Neural progenitor cell (in vitro differentiated cells): ENCODE results near the gene MSANTD4. TPM values are rescaled to one million over a fixed set of nuclear protein-coding genes. Genes with fewer than 3 reads are reported as not detected.

Source experiments
- DNase-seq: peaks from one replicate; pipeline ENCODE4 v3.0.0-alpha.2; 2016; ENCODE audit warnings: low spot score
- H2AFZ ChIP-seq: fragments of 200-600 bp; sonication (generic); replicated peaks from 2 replicates; pipeline ENCODE4 v1.6.1; 2016; ENCODE audit warnings: antibody characterized with exemption
- H3F3A ChIP-seq: fragments of 200-600 bp; sonication (generic); 2 replicates; pipeline ENCODE4 v1.6.1; 2016; ENCODE audit warnings: antibody characterized with exemption, low read depth
- H3K27ac ChIP-seq: fragments of 200-600 bp; sonication (generic); 2 replicates; pipeline ENCODE4 v1.5.1; 2016; ENCODE audit warnings: mild to moderate bottlenecking
- H3K27me3 ChIP-seq: fragments of 200-600 bp; sonication (generic); 2 replicates; pipeline ENCODE4 v1.6.1; 2016; ENCODE audit warnings: mild to moderate bottlenecking, moderate library complexity
- H3K36me3 ChIP-seq: fragments of 200-600 bp; sonication (generic); 2 replicates; pipeline ENCODE4 v1.5.1; 2016
- H3K4me1 ChIP-seq: fragments of 200-600 bp; sonication (generic); 2 replicates; pipeline ENCODE4 v1.6.1; 2016; ENCODE audit warnings: mixed run types
- H3K4me2 ChIP-seq: fragments of 200-600 bp; sonication (generic); 2 replicates; pipeline ENCODE4 v1.6.1; 2016
- H3K4me3 ChIP-seq: fragments of 200-600 bp; sonication (generic); 2 replicates; pipeline ENCODE4 v1.5.1; 2016
- H3K79me2 ChIP-seq: fragments of 200-600 bp; sonication (generic); 2 replicates; pipeline ENCODE4 v1.6.1; 2016; ENCODE audit warnings: low read depth
- H3K9ac ChIP-seq: fragments of 200-600 bp; sonication (generic); 2 replicates; pipeline ENCODE4 v1.6.1; 2016
- H3K9me3 ChIP-seq: fragments of 200-600 bp; sonication (generic); 2 replicates; pipeline ENCODE4 v1.5.1; 2016; ENCODE audit warnings: low read depth
- H4K20me1 ChIP-seq: fragments of 200-600 bp; sonication (generic); 2 replicates; pipeline ENCODE4 v1.6.1; 2016; ENCODE audit warnings: low read depth
- H3K27ac Mint-ChIP-seq: 3 replicates; pipeline ENCODE4 v1.8.0; 2021; ENCODE audit warnings: mixed read lengths
- H3K27me3 Mint-ChIP-seq: 2 replicates; pipeline ENCODE4 v1.8.0; 2022; ENCODE audit warnings: low read depth, mild to moderate bottlenecking, inconsistent platforms, moderate library complexity, mixed read lengths; ENCODE audit not compliant: insufficient read depth
- H3K36me3 Mint-ChIP-seq: 3 replicates; pipeline ENCODE4 v1.8.0; 2021; ENCODE audit warnings: mixed read lengths
- H3K4me1 Mint-ChIP-seq: 3 replicates; pipeline ENCODE4 v1.8.0; 2021; ENCODE audit warnings: mixed read lengths
- H3K4me3 Mint-ChIP-seq: 3 replicates; pipeline ENCODE4 v1.8.0; 2021; ENCODE audit warnings: mild to moderate bottlenecking, moderate library complexity, mixed read lengths
- H3K9me3 Mint-ChIP-seq: 3 replicates; pipeline ENCODE4 v1.8.0; 2020; ENCODE audit warnings: mixed read lengths
- CTCF ChIP-seq: fragments of 200-600 bp; sonication (generic); IDR thresholded peaks from 2 replicates; pipeline ENCODE4 v1.5.1; 2017; ENCODE audit warnings: antibody characterized with exemption, mild to moderate bottlenecking
- EZH2 ChIP-seq: fragments of 200-600 bp; sonication (generic); IDR thresholded peaks from 2 replicates; pipeline ENCODE4 v1.6.1; 2017; ENCODE audit warnings: antibody characterized with exemption, mild to moderate bottlenecking, moderate library complexity
- EZH2phosphoT487 ChIP-seq: fragments of 200-600 bp; sonication (generic); IDR thresholded peaks from 2 replicates; pipeline ENCODE4 v1.6.1; 2017; ENCODE audit warnings: antibody characterized with exemption
- total RNA-seq: library from RNA; depleted of rRNA; stranded (reverse); fragments of >200 nt; gene quantifications from 2 replicates; pipeline ENCODE4 v1.2.3, GENCODE V29; 2015; ENCODE audit warnings: low replicate concordance

Gene MSANTD4
- total RNA-seq, 1 donor from 2014 or later, result 40.3 TPM

GRCh38 chr11:105979997-105980703, 41.9 kb downstream of the MSANTD4 start:
- Histone ChIP-seq H3K36me3 (no peaks in the 10 kb centered on the region), H3K4me1 (no peaks in the 10 kb centered on the region), H3K4me2 (no peak overlapping the region), H2AFZ (no peak overlapping the region), H3K27me3 (no peaks in the 10 kb centered on the region), H3K4me3 (no peak overlapping the region), H3K79me2 (no peaks in the 10 kb centered on the region), H3F3A (no peaks in the 10 kb centered on the region), H3K27ac (no peak overlapping the region), H4K20me1 (no peaks in the 10 kb centered on the region), H3K9me3 (no peaks in the 10 kb centered on the region), H3K9ac (no peak overlapping the region)
- no peak overlapping the region for H3K4me3 Mint-ChIP-seq
- no peak for DNase-seq
- no peaks in the 10 kb centered on the region for H3K4me1 Mint-ChIP-seq
- no peaks in the 10 kb centered on the region for H3K36me3 Mint-ChIP-seq
- H3K27ac Mint-ChIP-seq, result no peak overlapping the region
- no peak for TF ChIP-seq EZH2phosphoT487
- TF ChIP-seq EZH2, result no peak
- no peaks in the 10 kb centered on the region for H3K27me3 Mint-ChIP-seq
- no peaks in the 10 kb centered on the region for H3K9me3 Mint-ChIP-seq

GRCh38 chr11:105975128-105975527, 46.9 kb downstream of the MSANTD4 start:
- H3K27ac Mint-ChIP-seq, result no peak overlapping the region
- no peak for TF ChIP-seq EZH2phosphoT487
- no peak for TF ChIP-seq EZH2
- no peak for TF ChIP-seq CTCF
- no peak overlapping the region for H3K9ac ChIP-seq
- no peaks in the 10 kb centered on the region for H3K4me1 ChIP-seq
- no peaks in the 10 kb centered on the region for H3K27me3 ChIP-seq
- H3F3A ChIP-seq, result no peaks in the 10 kb centered on the region
- DNase-seq, result no peak
- H3K36me3 Mint-ChIP-seq, result no peaks in the 10 kb centered on the region
- H2AFZ ChIP-seq, result no peak overlapping the region
- H3K4me3 Mint-ChIP-seq, result no peak overlapping the region
- no peaks in the 10 kb centered on the region for H4K20me1 ChIP-seq
- no peak overlapping the region for H3K27ac ChIP-seq
- no peak overlapping the region for H3K4me3 ChIP-seq
- no peaks in the 10 kb centered on the region for H3K27me3 Mint-ChIP-seq
- H3K9me3 Mint-ChIP-seq, result no peaks in the 10 kb centered on the region
- H3K9me3 ChIP-seq, result no peaks in the 10 kb centered on the region
- H3K4me2 ChIP-seq, result no peak overlapping the region
- no peaks in the 10 kb centered on the region for H3K79me2 ChIP-seq
- H3K36me3 ChIP-seq, result no peaks in the 10 kb centered on the region
- H3K4me1 Mint-ChIP-seq, result no peaks in the 10 kb centered on the region

- no peaks in the 10 kb centered on the region for H3K9me3 Mint-ChIP-seq
- H3K4me2 ChIP-seq, result no peak overlapping the region
Observed at GRCh38 chr11:105969756-105970155, 52.3 kb downstream of the MSANTD4 start.

More at GRCh38 chr11:105969756-105970155, 52.3 kb downstream of the MSANTD4 start:
- no peaks in the 10 kb centered on the region for H3K27me3 ChIP-seq
- H3K4me1 ChIP-seq, result no peaks in the 10 kb centered on the region
- no peak overlapping the region for H2AFZ ChIP-seq
- H3F3A ChIP-seq, result no peaks in the 10 kb centered on the region
- H3K9me3 ChIP-seq, result no peaks in the 10 kb centered on the region
- H4K20me1 ChIP-seq, result no peaks in the 10 kb centered on the region
- H3K36me3 Mint-ChIP-seq, result no peaks in the 10 kb centered on the region
- H3K4me3 Mint-ChIP-seq, result no peak overlapping the region
- H3K36me3 ChIP-seq, result no peaks in the 10 kb centered on the region
- TF ChIP-seq CTCF (no peak), EZH2phosphoT487 (no peak), EZH2 (no peak)
- H3K79me2 ChIP-seq, result no peaks in the 10 kb centered on the region
- no peak overlapping the region for H3K9ac ChIP-seq
- no peak for DNase-seq
- no peak overlapping the region for H3K4me3 ChIP-seq
- H3K27ac Mint-ChIP-seq, result no peak overlapping the region
- no peaks in the 10 kb centered on the region for H3K4me1 Mint-ChIP-seq
- no peak overlapping the region for H3K27ac ChIP-seq
- H3K27me3 Mint-ChIP-seq, result no peaks in the 10 kb centered on the region
